A549 treated with AZD2906 at 1 μM for 4 hours (cell line): ENCODE results near the gene RTN4RL2. TPM values are rescaled to one million over a fixed set of nuclear protein-coding genes. Genes with fewer than 3 reads are reported as not detected.

Source experiments
- total RNA-seq: library from RNA; stranded (reverse); fragments of 200-300 nt; extraction: Qiagen RNA extraction; gene quantifications from 5 replicates; pipeline ENCODE4 v1.2.3, GENCODE V29; 2022

Gene RTN4RL2
- 44.0 to 92.2 TPM (median 83.4 TPM) in 5 replicates for total RNA-seq

DNA sequence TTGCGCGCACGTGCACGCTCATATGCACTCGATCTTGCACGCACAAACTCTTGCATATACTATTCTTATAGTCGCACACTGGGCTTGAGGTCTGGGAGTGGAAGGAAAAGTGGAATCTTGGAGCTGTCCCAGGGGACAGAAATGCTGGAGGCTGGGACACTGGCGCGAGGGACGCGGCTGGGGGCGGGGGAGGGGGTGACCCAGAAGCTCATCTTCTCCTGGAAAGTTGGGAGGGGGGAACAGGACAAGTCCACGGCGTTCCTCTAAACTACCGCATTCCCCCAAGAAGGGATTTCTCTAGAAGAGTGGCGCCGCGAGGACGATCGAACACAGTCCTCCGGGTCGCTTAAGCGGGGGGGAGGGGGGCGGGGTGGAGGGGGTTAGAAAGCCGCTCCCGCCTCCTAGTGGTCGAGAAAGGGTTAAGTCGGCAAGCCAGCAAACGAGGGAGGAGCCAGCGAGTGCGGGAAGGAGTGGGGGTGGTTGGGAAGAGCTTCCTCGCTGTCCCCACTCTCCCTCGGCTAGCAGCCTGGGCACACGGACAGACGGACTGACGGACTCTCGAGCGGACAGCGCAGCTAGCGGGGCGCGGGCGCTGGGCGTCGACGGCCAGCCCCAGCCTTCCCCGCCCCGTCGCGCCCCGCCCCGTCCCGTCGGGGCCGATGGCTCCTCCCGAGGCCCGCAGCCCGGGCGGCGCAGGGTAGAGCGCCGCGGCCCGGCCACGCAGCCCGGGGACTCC lies at the start of gene RTN4RL2:
Gene RTN4RL2 (plus strand): TSS at position 507 of the 736 bp plus-strand sequence. CDS start 338 bp downstream, outside the sequence.

DNA sequence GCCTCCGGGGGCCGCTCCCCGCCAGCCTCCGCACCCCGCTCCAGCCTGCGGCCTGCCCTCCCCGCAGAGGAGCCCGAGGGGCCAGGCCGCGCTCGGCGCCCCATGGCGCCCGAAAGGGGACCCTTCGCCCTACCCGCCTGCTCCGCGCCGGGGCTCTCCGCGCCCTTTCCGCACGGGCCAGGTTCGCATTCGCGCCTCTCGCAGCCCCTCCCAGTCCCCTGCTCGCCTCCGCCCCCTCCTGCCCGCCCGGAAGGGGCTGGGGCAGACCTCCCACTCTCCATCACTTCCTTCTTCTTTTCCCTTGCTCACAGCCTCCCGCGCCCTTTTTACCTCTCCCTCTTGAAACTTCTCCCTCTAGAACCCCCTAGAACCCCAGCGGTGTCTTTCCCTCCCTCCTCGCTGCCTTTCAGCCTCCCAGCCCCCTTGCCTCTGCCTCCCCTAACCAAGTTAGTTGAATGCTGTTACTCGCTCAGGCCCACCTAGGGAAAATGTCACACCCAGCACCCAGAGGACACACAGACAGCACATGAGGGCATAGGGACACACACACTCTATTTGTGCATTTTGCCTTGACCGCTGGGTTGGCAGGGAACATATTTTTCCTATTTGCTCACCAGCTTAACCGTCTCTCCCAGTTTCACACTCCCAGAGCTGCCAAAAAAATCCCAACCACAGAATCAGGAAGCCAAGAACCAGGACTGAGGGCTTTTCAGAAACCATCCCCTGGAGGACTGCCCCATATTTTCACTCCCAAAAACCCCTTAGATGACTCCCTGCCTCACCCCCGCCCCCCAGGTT lies 33.2 kb upstream of the RTN4RL2 start, which contains the start of gene SLC43A3:
Gene SLC43A3 (minus strand): TSS at position 193 of the 798 bp plus-strand sequence. CDS start 949 bp downstream, outside the sequence.

DNA sequence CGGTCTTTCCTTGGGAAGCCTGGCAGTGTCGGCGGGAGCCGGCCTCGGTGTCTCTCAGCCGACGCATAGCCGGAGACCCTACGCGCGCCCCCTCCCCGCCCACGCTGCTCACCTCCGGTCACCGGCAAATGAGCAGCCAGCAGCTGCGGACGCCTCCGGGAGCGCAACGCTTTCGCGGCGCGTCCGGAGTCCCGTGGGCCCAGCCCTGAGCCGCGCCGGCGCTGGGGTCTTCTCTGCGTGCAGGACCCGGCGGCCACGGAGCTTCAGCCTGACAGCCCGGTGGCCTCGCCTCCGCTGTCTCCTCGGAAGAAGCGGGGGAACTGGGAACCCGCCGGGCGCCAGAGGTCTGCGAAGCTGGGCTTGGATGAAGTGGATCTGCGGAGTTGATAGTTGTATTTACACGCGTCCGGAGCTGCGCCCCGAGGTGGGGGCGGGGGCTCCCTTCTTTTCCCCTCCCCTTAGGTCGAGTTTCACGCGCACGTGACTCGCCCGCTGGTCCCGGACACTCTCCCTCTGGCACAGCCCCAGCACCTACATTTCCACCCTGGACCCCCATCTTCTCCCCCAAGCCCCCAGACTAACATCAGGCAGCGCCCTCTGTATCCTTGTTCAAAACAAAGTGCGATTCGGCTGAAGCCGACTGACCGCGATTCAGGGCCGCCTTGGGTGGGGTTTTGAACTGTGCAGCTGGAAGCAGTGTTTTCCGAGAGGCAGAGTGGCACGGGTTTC lies 55.2 kb downstream of the RTN4RL2 start, which contains the start of gene SLC43A1:
Gene SLC43A1 (minus strand): TSS at position 371 of the 729 bp plus-strand sequence. CDS start 1,591 bp downstream, outside the sequence.

Other genes starting within 250 kb of the RTN4RL2 start
- gene APLNR, start 223.3 kb upstream of the RTN4RL2 start, total RNA-seq = 0.03 TPM in 2 of 5 replicates, not detected in the others
- gene TNKS1BP1, start 135.6 kb upstream of the RTN4RL2 start, total RNA-seq = 71.3 to 92.2 TPM (median 88.9 TPM) in 5 replicates
- gene SSRP1, start 124.6 kb upstream of the RTN4RL2 start, total RNA-seq = 201 to 250 TPM (median 217 TPM) in 5 replicates
- gene P2RX3, start 122.2 kb upstream of the RTN4RL2 start, total RNA-seq = 0.09 to 0.37 TPM (median 0.14 TPM) in 4 of 5 replicates, not detected in the other
- not detected in 5 replicates for gene PRG3, start 79.4 kb upstream of the RTN4RL2 start, total RNA-seq
- gene PRG2, start 69.9 kb upstream of the RTN4RL2 start, total RNA-seq = not detected in 5 replicates
- 0.27 to 1.0 TPM (median 0.33 TPM) in 5 replicates for gene SLC43A3, start 33.4 kb upstream of the RTN4RL2 start, total RNA-seq
- 2.2 to 3.0 TPM (median 2.5 TPM) in 5 replicates for gene SLC43A1, start 55.2 kb downstream of the RTN4RL2 start, total RNA-seq
- 148 to 174 TPM (median 157 TPM) in 5 replicates for gene TIMM10, start 70.2 kb downstream of the RTN4RL2 start, total RNA-seq
- gene SMTNL1, start 77.1 kb downstream of the RTN4RL2 start, total RNA-seq = not detected in 5 replicates
- gene UBE2L6, start 107.1 kb downstream of the RTN4RL2 start, total RNA-seq = 36.8 to 45.5 TPM (median 44.8 TPM) in 5 replicates
- 0.74 to 1.3 TPM (median 0.90 TPM) in 5 replicates for gene SERPING1, start 137.2 kb downstream of the RTN4RL2 start, total RNA-seq
- 0.14 to 0.36 TPM (median 0.25 TPM) in 4 of 5 replicates, not detected in the other for gene YPEL4, start 189.4 kb downstream of the RTN4RL2 start, total RNA-seq
- gene CLP1, start 197.2 kb downstream of the RTN4RL2 start, total RNA-seq = 26.8 to 28.5 TPM (median 28.2 TPM) in 5 replicates
- 67.5 to 75.4 TPM (median 68.8 TPM) in 5 replicates for gene ZDHHC5, start 207.6 kb downstream of the RTN4RL2 start, total RNA-seq